Measurements from ENCODE around the gene KCNE4. TPM values are rescaled to one million over a fixed set of nuclear protein-coding genes. Genes with fewer than 3 reads are reported as not detected.

The KCNE4 gene
- total and polyA plus RNA-seq, 2 donors (not counting 1 experiment from before 2014, with no cell fraction given), result 17.8 to 25.3 TPM

GRCh38 chr2:223039618-223040017, 12.4 kb upstream of the KCNE4 start:
- Histone ChIP-seq H2AFZ (ENCODE audit: low read length) (no peak overlapping the region), H3K4me1 (ENCODE audit: control insufficient read depth, extremely low read depth, insufficient read depth, low read length) (peaks cover 18% of the 10 kb centered on the region), H3K9me3 (ENCODE audit: control insufficient read depth, insufficient read depth, low read depth, low read length) (no peaks in the 10 kb centered on the region), H3K4me3 (replicated peaks in 1 of 4; ENCODE audit: control extremely low read depth in 1 of 4, insufficient read depth in 1 of 4, low read depth in 3 of 4, low read length in 4 of 4) (no peak overlapping the region), H3K36me3 (ENCODE audit: control insufficient read depth, insufficient read depth, low read length) (no peaks in the 10 kb centered on the region), H3K27ac (ENCODE audit: insufficient read depth, low read length) (no peak overlapping the region), H3K4me2 (ENCODE audit: extremely low read depth, insufficient read depth, low read length) (no peak overlapping the region), H3K27me3 (ENCODE audit: control insufficient read depth, insufficient read depth, low read length) (no peaks in the 10 kb centered on the region), H4K20me1 (ENCODE audit: control insufficient read depth, extremely low read depth, insufficient read depth, low read length) (no peaks in the 10 kb centered on the region), H3K79me2 (ENCODE audit: control insufficient read depth, insufficient read depth, low read length) (no peaks in the 10 kb centered on the region), H3K9ac (ENCODE audit: insufficient read depth, low read length) (no peak overlapping the region)
- DNase-seq (ENCODE audit: low read depth in 2 of 2), result no peak
- no peak for TF ChIP-seq EZH2 (IDR thresholded peaks at IDR 0.05; ENCODE audit: low read length, missing control alignments)

DNA sequence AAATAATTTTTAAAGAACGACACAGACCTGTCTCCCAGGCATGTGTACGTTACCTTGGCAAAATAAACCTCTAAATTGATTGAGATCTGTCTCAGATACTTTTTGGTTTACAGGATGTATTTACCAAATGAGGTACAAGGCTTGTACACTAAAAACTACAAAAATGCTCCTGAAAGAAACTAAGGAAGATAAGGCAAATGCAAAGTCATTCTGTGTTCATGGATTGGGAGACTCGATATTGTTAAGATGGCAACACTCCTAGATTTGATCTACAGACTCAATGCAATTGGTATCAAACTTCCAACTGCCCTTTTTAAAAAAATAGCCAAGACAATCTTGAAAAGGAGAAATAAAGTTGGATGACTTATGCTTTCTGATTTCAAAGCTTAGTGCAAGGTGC, 11.5 kb upstream of the KCNE4 start:
- no peaks in the 10 kb centered on the region for H3K79me2 ChIP-seq (ENCODE audit: control insufficient read depth, insufficient read depth, low read length)
- no peak for DNase-seq (ENCODE audit: low read depth in 2 of 2)
- TF ChIP-seq, protein P1, sequence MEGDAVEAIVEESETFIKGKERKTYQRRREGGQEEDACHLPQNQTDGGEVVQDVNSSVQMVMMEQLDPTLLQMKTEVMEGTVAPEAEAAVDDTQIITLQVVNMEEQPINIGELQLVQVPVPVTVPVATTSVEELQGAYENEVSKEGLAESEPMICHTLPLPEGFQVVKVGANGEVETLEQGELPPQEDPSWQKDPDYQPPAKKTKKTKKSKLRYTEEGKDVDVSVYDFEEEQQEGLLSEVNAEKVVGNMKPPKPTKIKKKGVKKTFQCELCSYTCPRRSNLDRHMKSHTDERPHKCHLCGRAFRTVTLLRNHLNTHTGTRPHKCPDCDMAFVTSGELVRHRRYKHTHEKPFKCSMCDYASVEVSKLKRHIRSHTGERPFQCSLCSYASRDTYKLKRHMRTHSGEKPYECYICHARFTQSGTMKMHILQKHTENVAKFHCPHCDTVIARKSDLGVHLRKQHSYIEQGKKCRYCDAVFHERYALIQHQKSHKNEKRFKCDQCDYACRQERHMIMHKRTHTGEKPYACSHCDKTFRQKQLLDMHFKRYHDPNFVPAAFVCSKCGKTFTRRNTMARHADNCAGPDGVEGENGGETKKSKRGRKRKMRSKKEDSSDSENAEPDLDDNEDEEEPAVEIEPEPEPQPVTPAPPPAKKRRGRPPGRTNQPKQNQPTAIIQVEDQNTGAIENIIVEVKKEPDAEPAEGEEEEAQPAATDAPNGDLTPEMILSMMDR (conservative IDR thresholded peaks at IDR 0.05 in 1 of 2, IDR thresholded peaks at IDR 0.05 in 1 of 2; ENCODE audit: low read depth in 1 of 2, low read length in 2 of 2), result no peak
- no peak for TF ChIP-seq EZH2 (IDR thresholded peaks at IDR 0.05; ENCODE audit: low read length, missing control alignments)
- no peaks in the 10 kb centered on the region for H4K20me1 ChIP-seq (ENCODE audit: control insufficient read depth, extremely low read depth, insufficient read depth, low read length)
- H3K27me3 ChIP-seq (ENCODE audit: control insufficient read depth, insufficient read depth, low read length), result no peaks in the 10 kb centered on the region
- H3K9me3 ChIP-seq (ENCODE audit: control insufficient read depth, insufficient read depth, low read depth, low read length), result no peaks in the 10 kb centered on the region
- H3K4me1 ChIP-seq (ENCODE audit: control insufficient read depth, extremely low read depth, insufficient read depth, low read length), result peaks cover 13% of the 10 kb centered on the region
- no peak overlapping the region for H3K4me3 ChIP-seq (replicated peaks in 1 of 4; ENCODE audit: control extremely low read depth in 1 of 4, insufficient read depth in 1 of 4, low read depth in 3 of 4, low read length in 4 of 4)
- no peak overlapping the region for H2AFZ ChIP-seq (ENCODE audit: low read length)
- H3K36me3 ChIP-seq (ENCODE audit: control insufficient read depth, insufficient read depth, low read length), result no peaks in the 10 kb centered on the region
- H3K4me2 ChIP-seq (ENCODE audit: extremely low read depth, insufficient read depth, low read length), result no peak overlapping the region
- H3K9ac ChIP-seq (ENCODE audit: insufficient read depth, low read length), result no peak overlapping the region
- no peak overlapping the region for H3K27ac ChIP-seq (ENCODE audit: insufficient read depth, low read length)

GRCh38 chr2:223041527-223042109, 10.4 kb upstream of the KCNE4 start:
- H3K27ac ChIP-seq (ENCODE audit: insufficient read depth, low read length), result no peak overlapping the region
- no peak for TF ChIP-seq EZH2 (IDR thresholded peaks at IDR 0.05; ENCODE audit: low read length, missing control alignments)
- TF ChIP-seq, protein P1 (conservative IDR thresholded peaks at IDR 0.05 in 1 of 2, IDR thresholded peaks at IDR 0.05 in 1 of 2; ENCODE audit: low read depth in 1 of 2, low read length in 2 of 2), result no peak
- H2AFZ ChIP-seq (ENCODE audit: low read length), result no peak overlapping the region
- no peak overlapping the region for H3K4me3 ChIP-seq (replicated peaks in 1 of 4; ENCODE audit: control extremely low read depth in 1 of 4, insufficient read depth in 1 of 4, low read depth in 3 of 4, low read length in 4 of 4)
- peak overlapping the region; percentile 15 for H3K4me2 ChIP-seq (ENCODE audit: extremely low read depth, insufficient read depth, low read length)
- H3K9ac ChIP-seq (ENCODE audit: insufficient read depth, low read length), result no peak overlapping the region
- H3K36me3 ChIP-seq (ENCODE audit: control insufficient read depth, insufficient read depth, low read length), result no peaks in the 10 kb centered on the region
- DNase-seq (ENCODE audit: low read depth in 2 of 2), result peak; percentile 96 to 98
- peaks cover 13% of the 10 kb centered on the region for H3K4me1 ChIP-seq (ENCODE audit: control insufficient read depth, extremely low read depth, insufficient read depth, low read length)
- H3K79me2 ChIP-seq (ENCODE audit: control insufficient read depth, insufficient read depth, low read length), result no peaks in the 10 kb centered on the region
- no peaks in the 10 kb centered on the region for H4K20me1 ChIP-seq (ENCODE audit: control insufficient read depth, extremely low read depth, insufficient read depth, low read length)
- H3K27me3 ChIP-seq (ENCODE audit: control insufficient read depth, insufficient read depth, low read length), result no peaks in the 10 kb centered on the region
- no peaks in the 10 kb centered on the region for H3K9me3 ChIP-seq (ENCODE audit: control insufficient read depth, insufficient read depth, low read depth, low read length)

All from fibroblast of lung (primary cell).